ENCODE data around the gene ZFYVE27.

Gene ZFYVE27

DNA sequence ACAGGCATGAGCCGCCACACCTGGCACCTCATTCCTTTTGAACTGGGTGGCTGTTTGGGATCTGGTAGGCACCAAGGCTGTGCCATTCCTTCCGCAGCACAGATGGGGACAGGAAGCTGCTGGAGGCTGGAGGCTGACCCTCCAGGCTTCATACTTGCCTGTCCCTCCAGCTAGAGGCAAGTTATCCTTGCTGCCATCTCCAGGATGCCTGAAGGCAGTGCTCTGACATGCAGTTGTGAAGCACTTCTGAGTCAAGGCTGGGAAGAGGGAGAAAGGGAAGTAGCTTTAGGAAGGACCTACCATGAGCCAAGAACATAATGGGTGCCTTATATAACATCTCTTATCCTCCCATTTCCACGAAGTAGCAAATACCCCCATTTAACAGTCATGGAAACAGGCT, 13.9 kb upstream of the ZFYVE27 start (continued):
- TF ChIP-seq, protein P1, sequence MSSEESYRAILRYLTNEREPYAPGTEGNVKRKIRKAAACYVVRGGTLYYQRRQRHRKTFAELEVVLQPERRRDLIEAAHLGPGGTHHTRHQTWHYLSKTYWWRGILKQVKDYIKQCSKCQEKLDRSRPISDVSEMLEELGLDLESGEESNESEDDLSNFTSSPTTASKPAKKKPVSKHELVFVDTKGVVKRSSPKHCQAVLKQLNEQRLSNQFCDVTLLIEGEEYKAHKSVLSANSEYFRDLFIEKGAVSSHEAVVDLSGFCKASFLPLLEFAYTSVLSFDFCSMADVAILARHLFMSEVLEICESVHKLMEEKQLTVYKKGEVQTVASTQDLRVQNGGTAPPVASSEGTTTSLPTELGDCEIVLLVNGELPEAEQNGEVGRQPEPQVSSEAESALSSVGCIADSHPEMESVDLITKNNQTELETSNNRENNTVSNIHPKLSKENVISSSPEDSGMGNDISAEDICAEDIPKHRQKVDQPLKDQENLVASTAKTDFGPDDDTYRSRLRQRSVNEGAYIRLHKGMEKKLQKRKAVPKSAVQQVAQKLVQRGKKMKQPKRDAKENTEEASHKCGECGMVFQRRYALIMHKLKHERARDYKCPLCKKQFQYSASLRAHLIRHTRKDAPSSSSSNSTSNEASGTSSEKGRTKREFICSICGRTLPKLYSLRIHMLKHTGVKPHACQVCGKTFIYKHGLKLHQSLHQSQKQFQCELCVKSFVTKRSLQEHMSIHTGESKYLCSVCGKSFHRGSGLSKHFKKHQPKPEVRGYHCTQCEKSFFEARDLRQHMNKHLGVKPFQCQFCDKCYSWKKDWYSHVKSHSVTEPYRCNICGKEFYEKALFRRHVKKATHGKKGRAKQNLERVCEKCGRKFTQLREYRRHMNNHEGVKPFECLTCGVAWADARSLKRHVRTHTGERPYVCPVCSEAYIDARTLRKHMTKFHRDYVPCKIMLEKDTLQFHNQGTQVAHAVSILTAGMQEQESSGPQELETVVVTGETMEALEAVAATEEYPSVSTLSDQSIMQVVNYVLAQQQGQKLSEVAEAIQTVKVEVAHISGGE (tag by site-specific recombination; conservative IDR thresholded peaks at IDR 0.05; ENCODE audit: low read depth), result no peak
- TF ChIP-seq ZNF658 (tag by site-specific recombination; IDR thresholded peaks at IDR 0.05) (no peak), ZBTB20 (tag by site-specific recombination; IDR thresholded peaks at IDR 0.05) (no peak), ZNF529 (tag by site-specific recombination; IDR thresholded peaks at IDR 0.05; ENCODE audit: insufficient replicate concordance) (no peak), ZNF645 (tag by site-specific recombination; IDR thresholded peaks at IDR 0.05) (no peak), ZNF558 (tag by site-specific recombination; IDR thresholded peaks at IDR 0.05) (no peak), TSHZ1 (tag by site-specific recombination; IDR thresholded peaks at IDR 0.05; ENCODE audit: borderline replicate concordance) (no peak), ZNF830 (tag by site-specific recombination; IDR thresholded peaks at IDR 0.05; ENCODE audit: low read depth) (no peak)

DNA sequence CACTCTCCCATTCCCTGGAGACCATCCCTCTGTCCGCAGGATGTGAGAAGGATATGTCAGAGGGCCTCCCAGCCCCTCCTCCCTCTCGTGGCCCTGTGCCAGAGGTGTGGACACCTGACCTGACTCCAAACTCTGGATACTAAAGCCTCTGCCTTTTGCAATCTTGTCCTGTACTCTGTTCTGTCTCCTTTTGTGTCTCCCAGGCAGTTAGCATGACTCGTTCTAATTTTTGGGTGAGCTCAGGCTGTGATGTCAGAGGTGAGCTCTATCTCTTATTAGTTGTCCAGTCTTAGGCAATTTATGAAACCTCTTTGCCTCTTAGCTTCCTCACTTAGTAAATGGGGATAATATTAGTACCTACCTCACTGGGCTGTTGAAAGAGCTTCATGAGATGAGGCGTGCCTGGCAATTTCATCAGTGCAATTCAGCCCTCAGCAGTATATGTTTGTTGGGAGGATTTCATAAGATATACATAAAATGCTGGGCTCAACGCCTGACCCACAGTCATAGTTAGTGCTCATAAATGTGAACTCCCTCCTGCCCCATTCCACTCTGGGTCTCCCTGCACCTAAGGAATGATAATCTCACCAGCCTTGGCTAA, 12.5 kb upstream of the ZFYVE27 start:
- H3K27ac ChIP-seq (ENCODE audit: extremely low read depth, low read depth, low read length), result no peak overlapping the region
- POLR2A ChIA-PET, result interaction anchor here (2.2 to 2.3 kb wide), 2 partner anchors 10 to 12 kb away, joined by 6 to 16 read pairs; partner anchors contain the start of genes MARVELD1 and ZFYVE27
- CTCF ChIA-PET, result interaction anchor here (0.6 to 15.2 kb wide), 4 partner anchors 12 to 47 kb away, joined by 3 to 487 read pairs (median 11); partner anchors contain the start of genes MARVELD1 and ZFYVE27
- H3K9me3 ChIP-seq (ENCODE audit: control insufficient read depth, insufficient read depth, low read depth, low read length), result no peaks in the 10 kb centered on the region
- H3K4me1 ChIP-seq (ENCODE audit: control insufficient read depth, insufficient read depth, low read length), result peaks cover 2% of the 10 kb centered on the region; the same call in 1 of the 2 replicates
- no peak overlapping the region for H3K4me3 ChIP-seq (ENCODE audit: low read depth, low read length)
- no peaks in the 10 kb centered on the region; a peak in 1 of 3 replicates for H3K36me3 ChIP-seq (ENCODE audit: control insufficient read depth in 2 of 2, insufficient read depth in 1 of 2, low read length in 2 of 2)
- TF ChIP-seq WT1 (tag by site-specific recombination; IDR thresholded peaks at IDR 0.05) (0 out of 2 replicates have a peak, but pooled peaks have one; percentile 26), ZNF341 (tag by site-specific recombination; IDR thresholded peaks at IDR 0.05; ENCODE audit: low read depth) (no peak), KLF7 (tag by site-specific recombination; IDR thresholded peaks at IDR 0.05; ENCODE audit: borderline replicate concordance) (no peak), ZNF510 (tag by site-specific recombination; IDR thresholded peaks at IDR 0.05; ENCODE audit: insufficient replicate concordance) (no peak), ZNF768 (tag by site-specific recombination; IDR thresholded peaks at IDR 0.05) (no peak), ZNF624 (tag by site-specific recombination; IDR thresholded peaks at IDR 0.05) (no peak), PRDM10 (tag by site-specific recombination; IDR thresholded peaks at IDR 0.05) (peak; percentile 75), ZNF843 (tag by site-specific recombination; IDR thresholded peaks at IDR 0.05) (no peak), ZNF335 (tag by site-specific recombination; conservative IDR thresholded peaks at IDR 0.05) (peak; percentile 44), ZNF121 (tag by site-specific recombination; IDR thresholded peaks at IDR 0.05) (no peak), ZNF747 (tag by site-specific recombination; IDR thresholded peaks at IDR 0.05) (no peak)
- TF ChIP-seq, protein P2, sequence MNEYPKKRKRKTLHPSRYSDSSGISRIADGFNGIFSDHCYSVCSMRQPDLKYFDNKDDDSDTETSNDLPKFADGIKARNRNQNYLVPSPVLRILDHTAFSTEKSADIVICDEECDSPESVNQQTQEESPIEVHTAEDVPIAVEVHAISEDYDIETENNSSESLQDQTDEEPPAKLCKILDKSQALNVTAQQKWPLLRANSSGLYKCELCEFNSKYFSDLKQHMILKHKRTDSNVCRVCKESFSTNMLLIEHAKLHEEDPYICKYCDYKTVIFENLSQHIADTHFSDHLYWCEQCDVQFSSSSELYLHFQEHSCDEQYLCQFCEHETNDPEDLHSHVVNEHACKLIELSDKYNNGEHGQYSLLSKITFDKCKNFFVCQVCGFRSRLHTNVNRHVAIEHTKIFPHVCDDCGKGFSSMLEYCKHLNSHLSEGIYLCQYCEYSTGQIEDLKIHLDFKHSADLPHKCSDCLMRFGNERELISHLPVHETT (tag by site-specific recombination; IDR thresholded peaks at IDR 0.05), result no peak
- TF ChIP-seq, protein P3, sequence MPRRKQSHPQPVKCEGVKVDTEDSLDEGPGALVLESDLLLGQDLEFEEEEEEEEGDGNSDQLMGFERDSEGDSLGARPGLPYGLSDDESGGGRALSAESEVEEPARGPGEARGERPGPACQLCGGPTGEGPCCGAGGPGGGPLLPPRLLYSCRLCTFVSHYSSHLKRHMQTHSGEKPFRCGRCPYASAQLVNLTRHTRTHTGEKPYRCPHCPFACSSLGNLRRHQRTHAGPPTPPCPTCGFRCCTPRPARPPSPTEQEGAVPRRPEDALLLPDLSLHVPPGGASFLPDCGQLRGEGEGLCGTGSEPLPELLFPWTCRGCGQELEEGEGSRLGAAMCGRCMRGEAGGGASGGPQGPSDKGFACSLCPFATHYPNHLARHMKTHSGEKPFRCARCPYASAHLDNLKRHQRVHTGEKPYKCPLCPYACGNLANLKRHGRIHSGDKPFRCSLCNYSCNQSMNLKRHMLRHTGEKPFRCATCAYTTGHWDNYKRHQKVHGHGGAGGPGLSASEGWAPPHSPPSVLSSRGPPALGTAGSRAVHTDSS (tag by site-specific recombination; IDR thresholded peaks at IDR 0.05), result no peak

Measured in HEK293 (cell line).